ENCODE data around the gene ZFR.

- TF ChIP-seq POLR2A (IDR thresholded peaks at IDR 0.05; ENCODE audit: extremely low read depth, insufficient read length) (peak; percentile 90), CTCF (IDR thresholded peaks at IDR 0.05; ENCODE audit: low read depth, low read length) (no peak)
Observed at GRCh38 chr5:32312595-32313332, 131.8 kb downstream of the ZFR start, which contains the start of gene MTMR12.

Data from NB4 (cell line).